ENCODE results near the gene SOX30. TPM values are rescaled to one million over a fixed set of nuclear protein-coding genes. Genes with fewer than 3 reads are reported as not detected.
A peak's percentile ranks its signal among the peaks of the same experiment; 100 is the strongest.
"Not testable (repeated sequence)": the region's sequence is repeated elsewhere in the genome, so short reads cannot be mapped to it uniquely, and the experiment has no call there.

SOX30 gene
- not detected for polyA plus RNA-seq (2012; ENCODE audit: low read depth, missing spikeins)

- no peak for TF ChIP-seq SPI1 (IDR thresholded peaks at IDR 0.05; ENCODE audit: low read depth, low read length)
- TF ChIP-seq PAX5 (IDR thresholded peaks at IDR 0.05; ENCODE audit: insufficient read depth, low read length, severe bottlenecking), result no peak
- no peak for TF ChIP-seq POLR2A (IDR thresholded peaks at IDR 0.05; ENCODE audit: low read depth, low read length)
- TF ChIP-seq POU2F2 (IDR thresholded peaks at IDR 0.05; ENCODE audit: low read depth, low read length), result no peak
- TF ChIP-seq POLR2AphosphoS5 (IDR thresholded peaks at IDR 0.05; ENCODE audit: low read depth, low read length), result no peak
- no peak for TF ChIP-seq TAF1 (IDR thresholded peaks at IDR 0.05; ENCODE audit: low read depth, low read length)
- no peak for FAIRE-seq
- no peak for DNase-seq (ENCODE audit: insufficient read length, low spot score)
Observed at GRCh38 chr5:157652377-157652692, at the start of gene SOX30. SOX30 (minus strand) TSS chr5:157652438; CDS start chr5:157652078, 360 bp downstream.

GRCh38 chr5:157698674-157699073, 46.4 kb upstream of the SOX30 start:
- not testable (repeated sequence) for DNase-seq (ENCODE audit: insufficient read length, low spot score); FAIRE-seq

GRCh38 chr5:157696154-157696553, 43.9 kb upstream of the SOX30 start:
- not testable (repeated sequence) for DNase-seq (ENCODE audit: insufficient read length, low spot score); FAIRE-seq

GRCh38 chr5:157693816-157694215, 41.6 kb upstream of the SOX30 start:
- not testable (repeated sequence) for DNase-seq (ENCODE audit: insufficient read length, low spot score); FAIRE-seq

GRCh38 chr5:157690690-157691433, 38.6 kb upstream of the SOX30 start:
- TF ChIP-seq POU2F2 (IDR thresholded peaks at IDR 0.05; ENCODE audit: low read depth, low read length) (no peak), POLR2AphosphoS5 (IDR thresholded peaks at IDR 0.05; ENCODE audit: low read depth, low read length) (no peak), SPI1 (IDR thresholded peaks at IDR 0.05; ENCODE audit: low read depth, low read length) (no peak), PAX5 (IDR thresholded peaks at IDR 0.05; ENCODE audit: insufficient read depth, low read length, severe bottlenecking) (no peak), POLR2A (IDR thresholded peaks at IDR 0.05; ENCODE audit: low read depth, low read length) (no peak), TAF1 (IDR thresholded peaks at IDR 0.05; ENCODE audit: low read depth, low read length) (no peak)
- no peak for DNase-seq (ENCODE audit: insufficient read length, low spot score)
- no peak for FAIRE-seq

GRCh38 chr5:157689942-157690689, 37.9 kb upstream of the SOX30 start:
- FAIRE-seq (no peak), DNase-seq (ENCODE audit: insufficient read length, low spot score) (no peak)
- TF ChIP-seq SPI1 (IDR thresholded peaks at IDR 0.05; ENCODE audit: low read depth, low read length) (no peak), POLR2A (IDR thresholded peaks at IDR 0.05; ENCODE audit: low read depth, low read length) (no peak), POLR2AphosphoS5 (IDR thresholded peaks at IDR 0.05; ENCODE audit: low read depth, low read length) (no peak), TAF1 (IDR thresholded peaks at IDR 0.05; ENCODE audit: low read depth, low read length) (no peak), PAX5 (IDR thresholded peaks at IDR 0.05; ENCODE audit: insufficient read depth, low read length, severe bottlenecking) (no peak), POU2F2 (IDR thresholded peaks at IDR 0.05; ENCODE audit: low read depth, low read length) (no peak)

- FAIRE-seq (peak; percentile 78), DNase-seq (ENCODE audit: insufficient read length, low spot score) (no peak)
- TF ChIP-seq PAX5 (IDR thresholded peaks at IDR 0.05; ENCODE audit: insufficient read depth, low read length, severe bottlenecking) (no peak), POLR2A (IDR thresholded peaks at IDR 0.05; ENCODE audit: low read depth, low read length) (no peak), TAF1 (IDR thresholded peaks at IDR 0.05; ENCODE audit: low read depth, low read length) (no peak), SPI1 (IDR thresholded peaks at IDR 0.05; ENCODE audit: low read depth, low read length) (no peak), POU2F2 (IDR thresholded peaks at IDR 0.05; ENCODE audit: low read depth, low read length) (no peak), POLR2AphosphoS5 (IDR thresholded peaks at IDR 0.05; ENCODE audit: low read depth, low read length) (no peak)
Observed at GRCh38 chr5:157687198-157687554, 34.9 kb upstream of the SOX30 start.

- FAIRE-seq; DNase-seq (ENCODE audit: insufficient read length, low spot score): not testable (repeated sequence)
Observed at GRCh38 chr5:157686276-157687197, 34.3 kb upstream of the SOX30 start.

- FAIRE-seq (no peak), DNase-seq (ENCODE audit: insufficient read length, low spot score) (no peak)
- TF ChIP-seq POU2F2 (IDR thresholded peaks at IDR 0.05; ENCODE audit: low read depth, low read length) (no peak), POLR2AphosphoS5 (IDR thresholded peaks at IDR 0.05; ENCODE audit: low read depth, low read length) (no peak), POLR2A (IDR thresholded peaks at IDR 0.05; ENCODE audit: low read depth, low read length) (no peak), PAX5 (IDR thresholded peaks at IDR 0.05; ENCODE audit: insufficient read depth, low read length, severe bottlenecking) (no peak), SPI1 (IDR thresholded peaks at IDR 0.05; ENCODE audit: low read depth, low read length) (no peak), TAF1 (IDR thresholded peaks at IDR 0.05; ENCODE audit: low read depth, low read length) (no peak)
Observed at GRCh38 chr5:157682257-157682656, 30.0 kb upstream of the SOX30 start.

- TF ChIP-seq POLR2AphosphoS5 (IDR thresholded peaks at IDR 0.05; ENCODE audit: low read depth, low read length) (no peak), POU2F2 (IDR thresholded peaks at IDR 0.05; ENCODE audit: low read depth, low read length) (no peak), SPI1 (IDR thresholded peaks at IDR 0.05; ENCODE audit: low read depth, low read length) (no peak), PAX5 (IDR thresholded peaks at IDR 0.05; ENCODE audit: insufficient read depth, low read length, severe bottlenecking) (no peak), TAF1 (IDR thresholded peaks at IDR 0.05; ENCODE audit: low read depth, low read length) (no peak), POLR2A (IDR thresholded peaks at IDR 0.05; ENCODE audit: low read depth, low read length) (no peak)
- DNase-seq (ENCODE audit: insufficient read length, low spot score), result no peak
- FAIRE-seq, result no peak
Observed at GRCh38 chr5:157681048-157681447, 28.8 kb upstream of the SOX30 start.
